ENCODE data around the gene YPEL5.

DNA sequence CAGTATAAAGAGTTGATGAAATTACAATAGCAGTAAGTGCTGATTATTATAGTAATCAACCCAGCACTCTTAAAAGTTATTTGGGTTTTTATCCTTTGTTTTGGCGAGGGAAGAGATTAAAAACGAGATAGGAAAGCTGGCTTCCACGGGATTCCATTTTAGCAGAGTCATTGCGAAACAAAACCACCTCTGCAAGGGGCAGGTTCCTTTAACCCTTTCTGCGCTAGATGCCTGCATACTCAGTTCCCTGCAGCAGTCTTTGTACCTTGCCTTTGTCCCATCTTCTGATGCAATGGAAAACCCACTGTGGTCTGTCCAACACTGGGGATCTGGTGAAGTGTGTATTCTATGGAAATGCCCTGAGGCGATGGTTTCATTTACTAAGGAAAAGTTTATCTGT, 2.7 kb downstream of the YPEL5 start:
- TF ChIP-seq POLR2AphosphoS5 (IDR thresholded peaks at IDR 0.05) (no peak), CTCF (IDR thresholded peaks at IDR 0.05) (no peak), POLR2A (IDR thresholded peaks at IDR 0.05) (no peak), EP300 (IDR thresholded peaks at IDR 0.05) (no peak)

Data from upper lobe of left lung (tissue), 4 donors.